ENCODE results near the gene HES3.

Gene HES3

GRCh38 chr1:6261615-6261995, 17.6 kb downstream of the HES3 start:
- POLR2A ChIA-PET: no interaction called here
- H3K4me3 ChIP-seq (ENCODE audit: control insufficient read depth in 1 of 7, extremely low read depth in 1 of 7, insufficient read depth in 4 of 7, low read depth in 2 of 7, low read length in 6 of 7): peak overlapping the region in 3 of 7 experiments; percentile 50 to 66 (median 60)
- H3K27ac ChIP-seq (ENCODE audit: insufficient read depth in 1 of 2, low read depth in 1 of 2, low read length in 2 of 2, poor library complexity in 1 of 2, severe bottlenecking in 2 of 2): no peak overlapping the region
- WGBS (ENCODE audit: insufficient coverage): 14% methylated on average over 12 of the region's 15 CpGs
- H3K36me3 ChIP-seq (ENCODE audit: control insufficient read depth in 4 of 4, insufficient read depth in 4 of 4, low read length in 3 of 4): peaks cover 0 to 3% (median 0%) of the 10 kb centered on the region in 4 experiments
- no peak for DNase-seq
- H3K4me1 ChIP-seq (ENCODE audit: control extremely low read depth in 1 of 4, control insufficient read depth in 4 of 4, insufficient read depth in 4 of 4, low read length in 3 of 4): peaks cover 0 to 16% (median 14%) of the 10 kb centered on the region in 4 experiments
- peaks cover 0 to 52% (median 24%) of the 10 kb centered on the region in 5 experiments for H3K27me3 ChIP-seq (replicated peaks in 2 of 5; ENCODE audit: control insufficient read depth in 4 of 5, insufficient read depth in 5 of 5, low read length in 4 of 5)
- CTCF ChIA-PET: no interaction called here
- H3K9me3 ChIP-seq (ENCODE audit: control extremely low read depth in 1 of 5, control insufficient read depth in 4 of 5, insufficient read depth in 2 of 5, low read depth in 1 of 5, low read length in 4 of 5): no peaks in the 10 kb centered on the region

DNA sequence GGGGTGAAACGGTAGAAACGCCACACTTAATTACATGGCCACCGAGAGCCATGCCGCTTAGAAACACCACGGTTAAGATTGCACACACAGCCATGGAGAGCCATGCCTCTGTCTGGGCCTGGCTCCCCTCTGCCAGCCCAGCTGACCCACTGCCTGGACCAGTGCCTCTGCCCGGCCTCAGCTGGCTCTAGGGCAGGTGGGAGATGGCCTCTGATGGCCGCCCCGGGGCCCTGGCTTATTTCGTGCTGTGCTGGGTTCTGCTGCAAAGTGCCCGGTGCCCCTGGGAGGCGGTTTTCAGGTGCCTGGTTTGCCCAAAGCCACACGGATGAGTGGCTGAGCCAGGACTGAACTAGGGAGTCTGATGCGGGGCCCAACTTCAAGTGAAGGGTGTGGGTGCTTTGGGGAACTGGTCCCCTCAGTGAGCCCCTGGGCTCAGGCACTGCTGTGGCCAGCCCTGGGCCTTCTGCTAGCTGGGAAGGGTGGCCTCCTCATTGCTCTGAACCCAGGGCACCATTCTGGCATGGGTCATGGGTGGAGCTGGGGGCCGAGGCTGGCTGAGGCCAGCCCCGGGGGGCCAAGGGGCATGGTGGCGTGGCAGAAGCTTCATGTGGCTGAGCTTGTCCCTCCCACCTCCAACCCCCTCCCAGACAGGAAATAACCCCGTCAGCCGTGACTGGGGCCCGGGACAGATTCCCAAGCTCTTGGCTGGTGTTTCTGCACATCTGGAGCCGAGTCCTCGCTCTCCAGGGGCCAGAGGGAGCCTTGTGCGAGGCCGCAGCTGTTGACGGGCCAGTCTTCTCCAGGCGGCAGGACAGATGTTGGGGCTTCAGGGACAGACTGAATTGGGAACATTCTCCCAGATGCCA, 18.8 kb downstream of the HES3 start:
- H3K4me1 ChIP-seq (ENCODE audit: control extremely low read depth in 1 of 4, control insufficient read depth in 4 of 4, insufficient read depth in 4 of 4, low read length in 3 of 4): peaks cover 0 to 16% (median 14%) of the 10 kb centered on the region in 4 experiments
- 94% methylated on average over 21 of the region's 25 CpGs for WGBS (ENCODE audit: insufficient coverage)
- no peak overlapping the region for H3K27ac ChIP-seq (ENCODE audit: insufficient read depth in 1 of 2, low read depth in 1 of 2, low read length in 2 of 2, poor library complexity in 1 of 2, severe bottlenecking in 2 of 2)
- peaks cover 0 to 3% (median 0%) of the 10 kb centered on the region in 4 experiments for H3K36me3 ChIP-seq (ENCODE audit: control insufficient read depth in 4 of 4, insufficient read depth in 4 of 4, low read length in 3 of 4)
- no peaks in the 10 kb centered on the region for H3K9me3 ChIP-seq (ENCODE audit: control extremely low read depth in 1 of 5, control insufficient read depth in 4 of 5, insufficient read depth in 2 of 5, low read depth in 1 of 5, low read length in 4 of 5)
- ChIA-PET POLR2A (no interaction called here), CTCF (interaction anchor here (1.2 kb wide), 1 partner anchor 14 kb away, joined by 4 read pairs; no protein-coding TSS in a partner anchor)
- DNase-seq: no peak
- peaks cover 0 to 45% (median 20%) of the 10 kb centered on the region in 5 experiments for H3K27me3 ChIP-seq (replicated peaks in 2 of 5; ENCODE audit: control insufficient read depth in 4 of 5, insufficient read depth in 5 of 5, low read length in 4 of 5)
- H3K4me3 ChIP-seq (ENCODE audit: control insufficient read depth in 1 of 7, extremely low read depth in 1 of 7, insufficient read depth in 4 of 7, low read depth in 2 of 7, low read length in 6 of 7): no peak overlapping the region

- Histone ChIP-seq H3K4me3 (ENCODE audit: control insufficient read depth in 1 of 7, extremely low read depth in 1 of 7, insufficient read depth in 4 of 7, low read depth in 2 of 7, low read length in 6 of 7) (no peak overlapping the region), H3K27ac (ENCODE audit: insufficient read depth in 1 of 2, low read depth in 1 of 2, low read length in 2 of 2, poor library complexity in 1 of 2, severe bottlenecking in 2 of 2) (no peak overlapping the region), H3K4me1 (ENCODE audit: control extremely low read depth in 1 of 4, control insufficient read depth in 4 of 4, insufficient read depth in 4 of 4, low read length in 3 of 4) (peaks cover 0 to 16% (median 14%) of the 10 kb centered on the region in 4 experiments), H3K9me3 (ENCODE audit: control extremely low read depth in 1 of 5, control insufficient read depth in 4 of 5, insufficient read depth in 2 of 5, low read depth in 1 of 5, low read length in 4 of 5) (no peaks in the 10 kb centered on the region), H3K36me3 (ENCODE audit: control insufficient read depth in 4 of 4, insufficient read depth in 4 of 4, low read length in 3 of 4) (peaks cover 0 to 3% (median 0%) of the 10 kb centered on the region in 4 experiments), H3K27me3 (replicated peaks in 2 of 5; ENCODE audit: control insufficient read depth in 4 of 5, insufficient read depth in 5 of 5, low read length in 4 of 5) (peaks cover 0 to 40% (median 18%) of the 10 kb centered on the region in 5 experiments)
- WGBS (ENCODE audit: insufficient coverage): 85% methylated on average over 6 of the region's 7 CpGs
- DNase-seq: no peak
- ChIA-PET CTCF (interaction anchor here (1.2 kb wide), 1 partner anchor 15 kb away, joined by 4 read pairs; no protein-coding TSS in a partner anchor), POLR2A (no interaction called here)
Observed at GRCh38 chr1:6263716-6264115, 19.7 kb downstream of the HES3 start.

DNA sequence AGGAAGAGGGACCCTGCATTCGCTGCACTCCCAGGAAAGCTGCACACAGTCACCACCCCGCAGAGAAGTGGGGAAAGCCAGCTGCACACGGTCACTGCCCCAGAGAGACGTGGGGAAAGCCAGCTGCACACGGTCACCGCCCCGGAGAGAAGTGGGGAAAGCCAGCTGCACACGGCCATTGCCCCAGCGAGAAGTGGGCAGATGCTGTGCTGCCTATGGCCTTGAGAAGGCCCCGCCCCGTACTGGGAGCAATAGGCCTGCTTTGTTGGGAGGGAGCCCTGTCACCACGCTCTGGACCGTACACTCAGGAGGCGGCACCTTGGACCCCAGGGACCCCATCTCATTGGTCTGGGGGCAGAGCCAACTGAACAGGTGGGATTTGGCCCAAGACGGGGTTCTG, 21.2 kb downstream of the HES3 start:
- no peak for DNase-seq
- CTCF ChIA-PET: interaction anchor here (1.0 to 1.2 kb wide), 4 partner anchors 9 to 154 kb away, joined by 3 read pairs; partner anchors contain the start of gene HES2
- Histone ChIP-seq H3K27ac (ENCODE audit: insufficient read depth in 1 of 2, low read depth in 1 of 2, low read length in 2 of 2, poor library complexity in 1 of 2, severe bottlenecking in 2 of 2) (no peak overlapping the region), H3K4me3 (ENCODE audit: control insufficient read depth in 1 of 7, extremely low read depth in 1 of 7, insufficient read depth in 4 of 7, low read depth in 2 of 7, low read length in 6 of 7) (no peak overlapping the region), H3K9me3 (ENCODE audit: control extremely low read depth in 1 of 5, control insufficient read depth in 4 of 5, insufficient read depth in 2 of 5, low read depth in 1 of 5, low read length in 4 of 5) (no peaks in the 10 kb centered on the region), H3K4me1 (ENCODE audit: control extremely low read depth in 1 of 4, control insufficient read depth in 4 of 4, insufficient read depth in 4 of 4, low read length in 3 of 4) (peaks cover 0 to 11% (median 10%) of the 10 kb centered on the region in 4 experiments), H3K27me3 (replicated peaks in 2 of 5; ENCODE audit: control insufficient read depth in 4 of 5, insufficient read depth in 5 of 5, low read length in 4 of 5) (peaks cover 0 to 27% (median 8%) of the 10 kb centered on the region in 5 experiments), H3K36me3 (ENCODE audit: control insufficient read depth in 4 of 4, insufficient read depth in 4 of 4, low read length in 3 of 4) (peaks cover 0 to 3% (median 0%) of the 10 kb centered on the region in 4 experiments)
- WGBS (ENCODE audit: insufficient coverage): 96% methylated on average over 15 of the region's 15 CpGs
- POLR2A ChIA-PET: no interaction called here

GRCh38 chr1:6266641-6267040, 22.7 kb downstream of the HES3 start:
- peaks cover 0 to 3% (median 0%) of the 10 kb centered on the region in 4 experiments for H3K36me3 ChIP-seq (ENCODE audit: control insufficient read depth in 4 of 4, insufficient read depth in 4 of 4, low read length in 3 of 4)
- WGBS (ENCODE audit: insufficient coverage): 99% methylated on average over 11 of the region's 11 CpGs
- POLR2A ChIA-PET: no interaction called here
- H3K27me3 ChIP-seq (replicated peaks in 2 of 5; ENCODE audit: control insufficient read depth in 4 of 5, insufficient read depth in 5 of 5, low read length in 4 of 5): peaks cover 0 to 21% (median 7%) of the 10 kb centered on the region in 5 experiments
- H3K9me3 ChIP-seq (ENCODE audit: control extremely low read depth in 1 of 5, control insufficient read depth in 4 of 5, insufficient read depth in 2 of 5, low read depth in 1 of 5, low read length in 4 of 5): no peaks in the 10 kb centered on the region
- CTCF ChIA-PET: no interaction called here
- H3K4me1 ChIP-seq (ENCODE audit: control extremely low read depth in 1 of 4, control insufficient read depth in 4 of 4, insufficient read depth in 4 of 4, low read length in 3 of 4): no peaks in the 10 kb centered on the region
- no peak overlapping the region for H3K4me3 ChIP-seq (ENCODE audit: control insufficient read depth in 1 of 7, extremely low read depth in 1 of 7, insufficient read depth in 4 of 7, low read depth in 2 of 7, low read length in 6 of 7)
- no peak for DNase-seq
- H3K27ac ChIP-seq (ENCODE audit: insufficient read depth in 1 of 2, low read depth in 1 of 2, low read length in 2 of 2, poor library complexity in 1 of 2, severe bottlenecking in 2 of 2): no peak overlapping the region

- POLR2A ChIA-PET: no interaction called here
- H3K4me1 ChIP-seq (ENCODE audit: control extremely low read depth in 1 of 4, control insufficient read depth in 4 of 4, insufficient read depth in 4 of 4, low read length in 3 of 4): no peaks in the 10 kb centered on the region
- H3K36me3 ChIP-seq (ENCODE audit: control insufficient read depth in 4 of 4, insufficient read depth in 4 of 4, low read length in 3 of 4): peaks cover 0 to 3% (median 0%) of the 10 kb centered on the region in 4 experiments
- H3K27me3 ChIP-seq (replicated peaks in 2 of 5; ENCODE audit: control insufficient read depth in 4 of 5, insufficient read depth in 5 of 5, low read length in 4 of 5): peaks cover 0 to 10% (median 2%) of the 10 kb centered on the region in 5 experiments
- no peak for DNase-seq
- no peak overlapping the region for H3K27ac ChIP-seq (ENCODE audit: insufficient read depth in 1 of 2, low read depth in 1 of 2, low read length in 2 of 2, poor library complexity in 1 of 2, severe bottlenecking in 2 of 2)
- CTCF ChIA-PET: interaction anchor here (0.6 kb wide), 1 partner anchor 10 kb away, joined by 3 read pairs; no protein-coding TSS in a partner anchor
- WGBS (ENCODE audit: insufficient coverage): 98% methylated on average over 7 of the region's 12 CpGs
- H3K4me3 ChIP-seq (ENCODE audit: control insufficient read depth in 1 of 7, extremely low read depth in 1 of 7, insufficient read depth in 4 of 7, low read depth in 2 of 7, low read length in 6 of 7): no peak overlapping the region
- no peaks in the 10 kb centered on the region for H3K9me3 ChIP-seq (ENCODE audit: control extremely low read depth in 1 of 5, control insufficient read depth in 4 of 5, insufficient read depth in 2 of 5, low read depth in 1 of 5, low read length in 4 of 5)
Observed at GRCh38 chr1:6267686-6268322, 23.8 kb downstream of the HES3 start.

All from common myeloid progenitor, CD34-positive (primary cell).